Thyroid gland (tissue), 4 donors: Measurements from ENCODE around the gene TBX3. TPM values are rescaled to one million over a fixed set of nuclear protein-coding genes. Genes with fewer than 3 reads are reported as not detected.

Experiments used
- DNase-seq, 2 donors: peaks; one replicate each; pipeline ENCODE4 v3.0.0-alpha.2; 2019
- H3K27ac ChIP-seq, 3 donors: fragments of 200-600 bp; sonication (generic); 1 replicate in 2 of 3; 2 replicates in 1 of 3; pipeline ENCODE4 v1.5.1; 2016 to 2019; ENCODE audit warnings: mild to moderate bottlenecking in 1 of 3, moderate library complexity in 1 of 3
- H3K27me3 ChIP-seq: fragments of 200-600 bp; sonication (generic); one replicate; pipeline ENCODE4 v1.5.1; 2019
- H3K36me3 ChIP-seq, 2 donors: fragments of 200-600 bp; sonication (generic); one replicate each; pipeline ENCODE4 v1.5.1; 2016 to 2019
- H3K4me1 ChIP-seq, 2 donors: fragments of 200-600 bp; sonication (generic); one replicate each; pipeline ENCODE4 v1.5.1; 2017 to 2019
- H3K4me3 ChIP-seq, 3 donors: fragments of 200-600 bp; sonication (generic); replicated peaks in 1 of 3; 1 replicate in 2 of 3; 2 replicates in 1 of 3; pipeline ENCODE4 v1.5.1; 2016; ENCODE audit warnings: mild to moderate bottlenecking in 1 of 3
- H3K9me3 ChIP-seq: fragments of 200-600 bp; sonication (generic); one replicate; pipeline ENCODE4 v1.5.1; 2017
- CTCF ChIP-seq, 6 experiments: fragments of 200-600 bp in 3 of 6; fragments of 450-650 bp in 3 of 6; sonication (generic) in 3 of 6; IDR thresholded peaks; one replicate each; pipeline ENCODE4 v1.5.1; 2016 to 2019; ENCODE audit warnings: antibody characterized with exemption in 6 of 6, mild to moderate bottlenecking in 2 of 6, inconsistent platforms in 1 of 6, moderate library complexity in 1 of 6
- POLR2A ChIP-seq, 2 donors: fragments of 450-650 bp; IDR thresholded peaks; one replicate each; pipeline ENCODE4 v1.6.1; 2017; ENCODE audit warnings: antibody characterized with exemption in 2 of 2, mild to moderate bottlenecking in 2 of 2, moderate library complexity in 1 of 2
- WGBS, 2 donors: methylation state at CpG; one replicate each; pipeline ENCODE4 v1.1.5; 2017; 5-methylcytosine and 5-hydroxymethylcytosine counted together
- intact Hi-C: fragments of 100-400 bp; cut with DNase I; formaldehyde crosslinking; loops from one replicate; pipeline ENCODE4 v1.15.1; 2023
- total RNA-seq, 4 donors: library from RNA; depleted of rRNA; stranded (reverse); fragments of >200 nt; gene quantifications; one replicate each; pipeline ENCODE4 v1.2.3, GENCODE V29; 2016

TBX3 gene
- total RNA-seq, 4 donors from 2014 or later = 104 to 258 (median 192) TPM

DNA sequence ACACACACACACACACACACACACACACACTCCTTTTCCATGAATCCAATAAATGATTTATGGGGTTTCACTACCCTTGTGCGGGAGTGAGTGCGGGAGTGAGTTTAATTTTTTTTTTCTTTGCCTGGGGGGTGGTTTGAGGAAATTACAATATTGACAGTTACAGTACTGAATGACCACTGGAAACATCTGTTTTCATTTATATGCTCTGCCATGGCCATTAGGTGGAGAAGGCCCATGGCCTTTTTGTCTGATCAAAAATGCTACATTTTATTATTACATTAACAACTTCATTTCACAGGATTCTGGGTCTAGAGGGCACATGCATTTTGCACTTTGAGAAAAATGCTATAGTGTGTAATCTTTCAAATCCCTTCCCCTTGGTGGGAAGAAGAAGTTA lies 5.9 kb downstream of the TBX3 start:
- Histone ChIP-seq H3K4me3 (peak overlapping the region in 2 of 3 donors; percentile 49 to 77), H3K27me3 (no peaks in the 10 kb centered on the region), H3K9me3 (no peaks in the 10 kb centered on the region), H3K27ac (peak overlapping the region; percentile 92 to 99 (median 99)), H3K36me3 (peaks cover 36 to 63% of the 10 kb centered on the region in 2 donors), H3K4me1 (peaks cover 20 to 35% of the 10 kb centered on the region in 2 donors)
- WGBS, 2 donors = 21 to 38% methylated on average over 2 of the region's 2 CpGs
- no peak for TF ChIP-seq CTCF (IDR thresholded peaks at IDR 0.05)
- TF ChIP-seq POLR2A (IDR thresholded peaks at IDR 0.05) = no peak
- intact Hi-C loops = no loop called here
- DNase-seq = no peak

- WGBS, 2 donors = 18 to 49% methylated on average over 6 of the region's 6 CpGs
- TF ChIP-seq POLR2A (IDR thresholded peaks at IDR 0.05) (no peak), CTCF (IDR thresholded peaks at IDR 0.05) (no peak)
- no peaks in the 10 kb centered on the region for H3K9me3 ChIP-seq
- peaks cover 20 to 41% of the 10 kb centered on the region in 2 donors for H3K4me1 ChIP-seq
- no peaks in the 10 kb centered on the region for H3K27me3 ChIP-seq
- peaks cover 44 to 53% of the 10 kb centered on the region in 2 donors for H3K36me3 ChIP-seq
- DNase-seq = peak; percentile 32 to 60
- peak overlapping the region in 2 of 3 donors; percentile 4 to 77 for H3K4me3 ChIP-seq
- intact Hi-C loops = no loop called here
- H3K27ac ChIP-seq = peak overlapping the region; percentile 92 to 99 (median 99)
Measured at GRCh38 chr12:114676142-114676741, 7.7 kb downstream of the TBX3 start.

- Histone ChIP-seq H3K36me3 (peaks cover 35 to 36% of the 10 kb centered on the region in 2 donors), H3K9me3 (no peaks in the 10 kb centered on the region), H3K4me3 (peak overlapping the region; percentile 2 to 36 (median 19)), H3K4me1 (peaks cover 20 to 41% of the 10 kb centered on the region in 2 donors), H3K27me3 (no peaks in the 10 kb centered on the region), H3K27ac (peak overlapping the region; percentile 92 to 99 (median 99))
- intact Hi-C loops = no loop called here
- peak in 1 of 2 donors; percentile 11 for DNase-seq
- 21 to 40% methylated on average over 10 to 64 of the region's 70 CpGs for WGBS, 2 donors
- no peak for TF ChIP-seq CTCF (IDR thresholded peaks at IDR 0.05)
- TF ChIP-seq POLR2A (IDR thresholded peaks at IDR 0.05) = no peak
Measured at GRCh38 chr12:114674251-114675047, 9.5 kb downstream of the TBX3 start.

DNA sequence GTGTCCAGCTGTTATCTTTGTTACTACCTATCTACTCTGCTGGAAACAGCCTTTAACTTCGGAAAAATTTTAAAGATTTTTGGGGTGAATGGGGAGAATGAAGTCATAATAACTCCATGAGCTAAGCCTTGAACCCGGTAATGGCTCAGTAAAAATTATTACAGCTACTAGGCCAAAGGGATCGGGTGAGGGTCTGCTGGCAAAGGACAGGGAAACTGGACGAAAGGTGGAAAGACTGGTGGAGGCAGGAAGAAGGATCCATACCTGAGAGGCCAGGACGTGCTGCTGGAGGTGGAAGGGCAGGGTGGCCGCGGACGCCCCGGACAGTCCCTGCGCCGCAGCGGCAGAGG lies 10.1 kb downstream of the TBX3 start:
- Histone ChIP-seq H3K4me1 (peaks cover 20 to 41% of the 10 kb centered on the region in 2 donors), H3K4me3 (peak overlapping the region; percentile 2 to 36 (median 19)), H3K9me3 (no peaks in the 10 kb centered on the region), H3K27ac (peak overlapping the region; percentile 92 to 99 (median 99)), H3K36me3 (peaks cover 30 to 32% of the 10 kb centered on the region in 2 donors), H3K27me3 (no peaks in the 10 kb centered on the region)
- TF ChIP-seq CTCF (IDR thresholded peaks at IDR 0.05) (no peak), POLR2A (IDR thresholded peaks at IDR 0.05) (no peak)
- intact Hi-C loops = no loop called here
- DNase-seq = no peak
- 37 to 42% methylated on average over 11 to 12 of the region's 12 CpGs for WGBS, 2 donors
